Prostate gland (tissue), 2 donors: ENCODE data around the gene JPT1.

Experiments used
- POLR2A ChIP-seq: fragments of 450-650 bp; IDR thresholded peaks from one replicate; pipeline ENCODE4 v1.6.1; 2016; ENCODE audit warnings: antibody characterized with exemption, mild to moderate bottlenecking
- POLR2AphosphoS5 ChIP-seq: sonication (generic); formaldehyde crosslinking; IDR thresholded peaks from one replicate; pipeline ENCODE4 v1.6.1; 2017; ENCODE audit warnings: antibody characterized with exemption
- TF ChIP-seq, protein P1 (sequence below), 4 experiments: fragments of 200-600 bp in 2 of 4; fragments of 450-650 bp in 2 of 4; sonication (generic) in 2 of 4; IDR thresholded peaks; 1 replicate in 3 of 4; 2 replicates in 1 of 4; pipeline ENCODE4 v1.5.1; 2016 to 2019; ENCODE audit warnings: antibody characterized with exemption in 4 of 4, mild to moderate bottlenecking in 2 of 4, moderate library complexity in 2 of 4

DNA sequence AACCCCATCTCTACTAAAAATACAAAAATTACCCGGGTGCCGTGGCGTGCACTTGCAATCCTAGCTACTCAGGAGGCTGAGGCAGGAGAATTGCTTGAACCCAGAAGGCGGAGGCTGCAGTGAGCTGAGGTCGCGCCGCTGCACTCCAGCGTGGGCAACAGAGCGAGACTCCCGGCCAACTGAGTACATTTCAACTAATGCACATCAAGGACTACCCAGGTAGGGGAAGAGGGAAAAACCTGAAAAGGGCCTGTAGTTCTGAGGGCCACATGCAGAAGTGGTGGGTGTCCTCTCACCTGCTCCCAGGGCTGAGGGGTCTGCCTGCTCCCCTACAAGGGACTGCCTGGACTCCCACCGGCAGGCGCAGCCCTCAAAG, 67.1 kb downstream of the JPT1 start:
- no peak for TF ChIP-seq POLR2A
- TF ChIP-seq, protein P1, sequence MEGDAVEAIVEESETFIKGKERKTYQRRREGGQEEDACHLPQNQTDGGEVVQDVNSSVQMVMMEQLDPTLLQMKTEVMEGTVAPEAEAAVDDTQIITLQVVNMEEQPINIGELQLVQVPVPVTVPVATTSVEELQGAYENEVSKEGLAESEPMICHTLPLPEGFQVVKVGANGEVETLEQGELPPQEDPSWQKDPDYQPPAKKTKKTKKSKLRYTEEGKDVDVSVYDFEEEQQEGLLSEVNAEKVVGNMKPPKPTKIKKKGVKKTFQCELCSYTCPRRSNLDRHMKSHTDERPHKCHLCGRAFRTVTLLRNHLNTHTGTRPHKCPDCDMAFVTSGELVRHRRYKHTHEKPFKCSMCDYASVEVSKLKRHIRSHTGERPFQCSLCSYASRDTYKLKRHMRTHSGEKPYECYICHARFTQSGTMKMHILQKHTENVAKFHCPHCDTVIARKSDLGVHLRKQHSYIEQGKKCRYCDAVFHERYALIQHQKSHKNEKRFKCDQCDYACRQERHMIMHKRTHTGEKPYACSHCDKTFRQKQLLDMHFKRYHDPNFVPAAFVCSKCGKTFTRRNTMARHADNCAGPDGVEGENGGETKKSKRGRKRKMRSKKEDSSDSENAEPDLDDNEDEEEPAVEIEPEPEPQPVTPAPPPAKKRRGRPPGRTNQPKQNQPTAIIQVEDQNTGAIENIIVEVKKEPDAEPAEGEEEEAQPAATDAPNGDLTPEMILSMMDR (IDR thresholded peaks at IDR 0.05), result no peak
- TF ChIP-seq POLR2AphosphoS5, result no peak
